Measurements from ENCODE around the gene PRKAA1.

- TF ChIP-seq POLR2A (IDR thresholded peaks at IDR 0.05), result no peak
- TF ChIP-seq, protein P1, sequence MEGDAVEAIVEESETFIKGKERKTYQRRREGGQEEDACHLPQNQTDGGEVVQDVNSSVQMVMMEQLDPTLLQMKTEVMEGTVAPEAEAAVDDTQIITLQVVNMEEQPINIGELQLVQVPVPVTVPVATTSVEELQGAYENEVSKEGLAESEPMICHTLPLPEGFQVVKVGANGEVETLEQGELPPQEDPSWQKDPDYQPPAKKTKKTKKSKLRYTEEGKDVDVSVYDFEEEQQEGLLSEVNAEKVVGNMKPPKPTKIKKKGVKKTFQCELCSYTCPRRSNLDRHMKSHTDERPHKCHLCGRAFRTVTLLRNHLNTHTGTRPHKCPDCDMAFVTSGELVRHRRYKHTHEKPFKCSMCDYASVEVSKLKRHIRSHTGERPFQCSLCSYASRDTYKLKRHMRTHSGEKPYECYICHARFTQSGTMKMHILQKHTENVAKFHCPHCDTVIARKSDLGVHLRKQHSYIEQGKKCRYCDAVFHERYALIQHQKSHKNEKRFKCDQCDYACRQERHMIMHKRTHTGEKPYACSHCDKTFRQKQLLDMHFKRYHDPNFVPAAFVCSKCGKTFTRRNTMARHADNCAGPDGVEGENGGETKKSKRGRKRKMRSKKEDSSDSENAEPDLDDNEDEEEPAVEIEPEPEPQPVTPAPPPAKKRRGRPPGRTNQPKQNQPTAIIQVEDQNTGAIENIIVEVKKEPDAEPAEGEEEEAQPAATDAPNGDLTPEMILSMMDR (IDR thresholded peaks at IDR 0.05), result no peak
- no peak for TF ChIP-seq POLR2AphosphoS5 (IDR thresholded peaks at IDR 0.05)
These were observed 84.2 kb downstream of the PRKAA1 start for GRCh38 chr5:40714001-40714400.
